IPS-20b (cell line): ENCODE results near the gene XPO5.
"Not testable (repeated sequence)": the region's sequence is repeated elsewhere in the genome, so short reads cannot be mapped to it uniquely, and the experiment has no call there.

Experiments used
- H3K27ac ChIP-seq: one replicate; pipeline ENCODE4 v1.5.1; 2013; ENCODE audit warnings: low read length
- H3K27me3 ChIP-seq: 2 replicates; pipeline ENCODE4 v1.6.1; 2013; ENCODE audit warnings: mild to moderate bottlenecking, low read length, inconsistent platforms; ENCODE audit not compliant: insufficient read depth
- H3K36me3 ChIP-seq: 2 replicates; pipeline ENCODE4 v1.6.1; 2013; ENCODE audit warnings: low read depth, mild to moderate bottlenecking, inconsistent platforms, low read length, moderate library complexity; ENCODE audit not compliant: insufficient read depth
- H3K4me1 ChIP-seq: 2 replicates; pipeline ENCODE4 v1.6.1; 2013; ENCODE audit warnings: mild to moderate bottlenecking, control low read depth, inconsistent platforms, low read length, moderate library complexity; ENCODE audit not compliant: insufficient read depth
- H3K4me3 ChIP-seq: 2 replicates; pipeline ENCODE4 v1.5.1; 2013; ENCODE audit warnings: mild to moderate bottlenecking, low read length, inconsistent platforms
- H3K9ac ChIP-seq: 2 replicates; pipeline ENCODE4 v1.6.1; 2013; ENCODE audit warnings: low read depth, mild to moderate bottlenecking, inconsistent platforms, low read length, moderate library complexity
- H3K9me3 ChIP-seq: 2 replicates; pipeline ENCODE4 v1.6.1; 2013; ENCODE audit warnings: mild to moderate bottlenecking, low read depth, low read length, inconsistent platforms; ENCODE audit not compliant: insufficient read depth

The XPO5 gene

GRCh38 chr6:43610431-43610830 lies 34.6 kb upstream of the XPO5 start:
- Histone ChIP-seq H3K4me3 (no peak overlapping the region), H3K36me3 (peaks cover 35% of the 10 kb centered on the region)

DNA sequence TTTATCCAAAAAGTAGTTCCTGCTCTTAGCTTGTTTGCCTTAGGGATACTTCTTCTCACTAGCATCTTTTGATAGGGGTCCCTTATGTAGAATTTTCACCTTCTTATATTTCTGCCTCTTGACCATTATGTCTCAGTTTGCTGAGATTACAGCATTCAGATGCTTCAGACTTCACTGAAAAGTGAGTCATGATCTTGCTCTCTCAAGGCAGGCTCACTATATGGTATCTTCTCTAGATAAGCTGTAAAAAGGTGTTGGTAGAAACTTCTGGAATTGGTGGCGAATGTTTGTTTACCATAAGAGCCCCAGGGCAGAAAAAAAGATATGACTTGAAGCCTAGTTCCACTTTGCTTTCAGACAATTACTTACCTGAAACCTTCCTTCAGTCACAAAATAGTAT lies 33.6 kb upstream of the XPO5 start:
- Histone ChIP-seq H3K4me3 (no peak overlapping the region), H3K27me3 (no peaks in the 10 kb centered on the region), H3K36me3 (peaks cover 44% of the 10 kb centered on the region), H3K27ac (no peak overlapping the region), H3K9me3 (no peaks in the 10 kb centered on the region), H3K9ac (no peak overlapping the region), H3K4me1 (no peaks in the 10 kb centered on the region)

More at GRCh38 chr6:43610431-43610830, 34.6 kb upstream of the XPO5 start:
- H3K9me3 ChIP-seq = no peaks in the 10 kb centered on the region
- H3K4me1 ChIP-seq = no peaks in the 10 kb centered on the region
- no peak overlapping the region for H3K27ac ChIP-seq
- H3K9ac ChIP-seq = no peak overlapping the region
- H3K27me3 ChIP-seq = no peaks in the 10 kb centered on the region

GRCh38 chr6:43608807-43609206 lies 33.0 kb upstream of the XPO5 start:
- H3K36me3 ChIP-seq = peaks cover 44% of the 10 kb centered on the region
- H3K27ac ChIP-seq = no peak overlapping the region
- no peak overlapping the region for H3K9ac ChIP-seq
- H3K27me3 ChIP-seq = no peaks in the 10 kb centered on the region
- H3K9me3 ChIP-seq = no peaks in the 10 kb centered on the region
- H3K4me1 ChIP-seq = no peaks in the 10 kb centered on the region
- H3K4me3 ChIP-seq = no peak overlapping the region

DNA sequence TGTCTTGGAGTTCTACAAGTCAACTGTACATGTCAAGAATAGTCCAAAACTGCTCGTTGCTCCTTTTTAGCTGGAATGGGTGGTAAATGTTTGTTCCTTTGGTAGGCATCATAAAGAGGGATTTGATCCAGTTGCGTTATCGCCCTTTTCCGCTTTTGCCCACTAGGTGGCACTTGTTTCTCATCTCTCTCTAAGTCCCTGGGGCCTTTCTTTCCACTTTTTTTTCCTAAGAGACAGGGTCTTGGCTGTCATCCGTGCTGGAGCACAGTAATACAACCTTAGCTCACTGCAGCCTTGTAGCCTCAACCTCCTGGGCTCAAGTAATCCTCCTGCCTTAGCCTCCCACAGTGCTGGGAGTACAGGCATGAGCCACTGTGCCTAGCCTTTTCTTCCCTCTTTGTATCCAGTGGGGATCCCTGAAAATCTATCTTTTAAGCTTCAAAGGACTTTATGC lies 32.5 kb upstream of the XPO5 start:
- Histone ChIP-seq H3K4me1 (no peaks in the 10 kb centered on the region), H3K9me3 (no peaks in the 10 kb centered on the region), H3K27me3 (no peaks in the 10 kb centered on the region), H3K27ac (no peak overlapping the region), H3K4me3 (no peak overlapping the region), H3K9ac (no peak overlapping the region), H3K36me3 (peaks cover 43% of the 10 kb centered on the region)

- Histone ChIP-seq H3K27ac (no peak overlapping the region), H3K4me3 (no peak overlapping the region), H3K27me3 (no peaks in the 10 kb centered on the region), H3K4me1 (no peaks in the 10 kb centered on the region), H3K9ac (no peak overlapping the region), H3K9me3 (no peaks in the 10 kb centered on the region), H3K36me3 (peaks cover 41% of the 10 kb centered on the region)
Measured at GRCh38 chr6:43606019-43606418, 30.2 kb upstream of the XPO5 start.

DNA sequence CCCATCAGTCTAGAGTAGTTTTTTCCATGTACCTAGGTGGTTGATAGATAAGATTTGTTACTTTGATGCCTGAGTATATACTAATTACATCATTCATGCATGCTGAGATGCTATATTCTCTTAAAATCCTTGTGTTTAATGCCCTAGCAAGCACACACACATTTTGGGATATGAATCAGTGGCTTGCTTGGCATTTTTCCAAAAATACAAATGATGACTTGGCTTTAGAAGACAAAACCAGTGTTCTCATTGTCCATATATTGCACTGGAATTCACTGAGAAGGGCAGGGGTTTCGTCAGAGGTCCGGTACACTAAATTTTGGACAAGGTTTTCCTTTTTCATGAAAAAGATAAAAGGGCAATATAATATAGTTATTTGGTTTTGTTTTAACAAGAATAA lies 28.3 kb upstream of the XPO5 start:
- peaks cover 33% of the 10 kb centered on the region for H3K36me3 ChIP-seq
- no peaks in the 10 kb centered on the region for H3K4me1 ChIP-seq
- H3K9ac ChIP-seq = no peak overlapping the region
- H3K9me3 ChIP-seq = no peaks in the 10 kb centered on the region
- H3K27ac ChIP-seq = no peak overlapping the region
- H3K27me3 ChIP-seq = no peaks in the 10 kb centered on the region
- no peak overlapping the region for H3K4me3 ChIP-seq

GRCh38 chr6:43600595-43600994 lies 24.8 kb upstream of the XPO5 start:
- Histone ChIP-seq H3K27me3 (no peaks in the 10 kb centered on the region), H3K27ac (no peak overlapping the region), H3K4me3 (no peak overlapping the region), H3K9me3 (no peaks in the 10 kb centered on the region), H3K4me1 (no peaks in the 10 kb centered on the region), H3K36me3 (peaks cover 27% of the 10 kb centered on the region), H3K9ac (no peak overlapping the region)

DNA sequence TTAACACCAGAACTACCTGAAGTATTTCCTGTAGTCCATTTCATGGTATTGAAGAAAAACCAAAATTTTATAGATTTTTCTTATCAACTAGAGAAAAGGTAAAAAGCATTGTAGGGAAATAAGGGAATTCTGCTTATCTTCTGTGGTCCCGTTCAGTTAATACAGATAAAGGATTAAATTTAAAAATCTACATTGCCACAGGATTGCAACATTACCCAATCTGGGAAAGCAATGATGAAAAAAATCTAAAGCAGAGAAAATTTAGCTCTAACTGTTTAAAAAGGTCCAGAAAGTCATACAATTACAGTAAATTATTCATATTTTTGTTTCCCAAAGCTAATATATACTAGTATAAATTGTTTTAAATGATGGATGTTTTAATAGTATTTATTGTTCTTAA lies 18.1 kb upstream of the XPO5 start:
- no peak overlapping the region for H3K27ac ChIP-seq
- H3K4me3 ChIP-seq = no peak overlapping the region
- no peak overlapping the region for H3K9ac ChIP-seq
- no peaks in the 10 kb centered on the region for H3K27me3 ChIP-seq
- no peaks in the 10 kb centered on the region for H3K4me1 ChIP-seq
- H3K9me3 ChIP-seq = no peaks in the 10 kb centered on the region
- H3K36me3 ChIP-seq = peaks cover 13% of the 10 kb centered on the region

GRCh38 chr6:43589564-43589963 lies 13.7 kb upstream of the XPO5 start:
- H3K4me3 ChIP-seq, H3K27ac ChIP-seq, H3K9ac ChIP-seq, H3K9me3 ChIP-seq, H3K27me3 ChIP-seq, H3K4me1 ChIP-seq: not testable (repeated sequence)
- H3K36me3 ChIP-seq = peaks cover 35% of the 10 kb centered on the region

GRCh38 chr6:43588194-43588593 lies 12.4 kb upstream of the XPO5 start:
- peaks cover 48% of the 10 kb centered on the region for H3K36me3 ChIP-seq

GRCh38 chr6:43584892-43585570 lies 9.2 kb upstream of the XPO5 start:
- no peak overlapping the region for H3K9ac ChIP-seq
- H3K27me3 ChIP-seq = no peaks in the 10 kb centered on the region
- no peaks in the 10 kb centered on the region for H3K9me3 ChIP-seq
- H3K4me1 ChIP-seq = no peaks in the 10 kb centered on the region
- H3K4me3 ChIP-seq = no peak overlapping the region
- no peak overlapping the region for H3K27ac ChIP-seq
- peaks cover 47% of the 10 kb centered on the region for H3K36me3 ChIP-seq

More at GRCh38 chr6:43588194-43588593, 12.4 kb upstream of the XPO5 start:
- H3K4me1 ChIP-seq = no peaks in the 10 kb centered on the region
- no peaks in the 10 kb centered on the region for H3K27me3 ChIP-seq
- H3K9ac ChIP-seq = no peak overlapping the region
- H3K9me3 ChIP-seq = no peaks in the 10 kb centered on the region
- no peak overlapping the region for H3K27ac ChIP-seq
- no peak overlapping the region for H3K4me3 ChIP-seq

- no peaks in the 10 kb centered on the region for H3K4me1 ChIP-seq
- peaks cover 40% of the 10 kb centered on the region for H3K36me3 ChIP-seq
Measured at GRCh38 chr6:43582911-43583310, 7.1 kb upstream of the XPO5 start.

More at GRCh38 chr6:43582911-43583310, 7.1 kb upstream of the XPO5 start:
- no peak overlapping the region for H3K4me3 ChIP-seq
- no peak overlapping the region for H3K27ac ChIP-seq
- H3K9me3 ChIP-seq = no peaks in the 10 kb centered on the region
- H3K9ac ChIP-seq = no peak overlapping the region
- no peaks in the 10 kb centered on the region for H3K27me3 ChIP-seq
